Measurements from ENCODE around the gene CCDC24.
A peak's percentile ranks its signal among the peaks of the same experiment; 100 is the strongest.

Gene CCDC24

DNA sequence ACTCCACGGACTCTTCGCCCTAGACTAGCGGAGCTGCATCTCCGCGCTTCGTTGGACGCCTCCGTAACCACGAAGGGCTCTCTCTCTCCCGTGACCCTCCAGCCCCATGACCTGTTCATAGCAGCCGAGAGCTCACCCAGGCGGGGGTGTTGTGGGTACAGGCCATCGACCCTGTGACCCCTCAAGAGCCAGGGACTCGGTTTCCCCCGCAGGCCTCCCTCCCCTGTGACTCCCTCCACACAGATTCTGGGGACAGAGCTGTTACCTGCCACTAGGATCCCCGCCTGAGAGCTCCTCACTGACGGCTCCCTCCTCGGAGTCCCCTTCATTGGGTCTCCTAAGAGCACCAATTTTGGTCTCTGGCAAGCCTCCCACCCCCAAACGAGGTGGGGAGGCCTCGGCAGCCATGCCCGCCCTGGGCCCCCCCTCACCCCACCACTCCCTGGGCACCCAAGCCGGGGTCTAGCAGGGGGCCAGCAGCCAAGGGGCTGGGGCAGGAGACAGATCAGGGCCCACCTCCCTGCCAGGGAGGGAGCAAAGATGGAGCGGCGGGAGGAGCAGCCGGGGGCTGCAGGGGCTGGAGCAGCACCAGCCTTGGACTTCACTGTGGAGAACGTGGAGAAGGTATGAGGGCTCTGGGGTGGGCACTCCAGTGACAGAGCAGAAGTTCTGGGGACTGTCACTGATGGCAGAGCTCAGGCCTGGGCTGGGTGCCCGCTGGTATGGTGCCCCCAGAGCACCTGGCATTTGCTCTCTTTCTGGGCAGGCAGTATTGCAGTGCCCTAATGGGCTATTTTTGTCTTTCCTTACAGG, 44.1 kb upstream of the CCDC24 start:
- no peak overlapping the region for H4K8ac ChIP-seq (ENCODE audit: low read depth, low read length)
- peak overlapping the region; percentile 83 for H3K4me3 ChIP-seq (ENCODE audit: low read length)
- H3K79me1 ChIP-seq (ENCODE audit: low read length): peaks cover 4% of the 10 kb centered on the region
- peak overlapping the region; percentile 95 for H3K9ac ChIP-seq (ENCODE audit: low read length)
- H3K56ac ChIP-seq (ENCODE audit: low read length): peak overlapping the region; percentile 98
- no peak overlapping the region for H2BK15ac ChIP-seq (replicated peaks; ENCODE audit: low read depth)
- H3K27me3 ChIP-seq (ENCODE audit: insufficient read depth, low read length, poor library complexity): no peaks in the 10 kb centered on the region
- H3K18ac ChIP-seq (ENCODE audit: low read length): no peak overlapping the region
- no peaks in the 10 kb centered on the region for H3K79me2 ChIP-seq (ENCODE audit: control insufficient read depth, insufficient read depth, low read length)
- H3K23ac ChIP-seq (ENCODE audit: low read length): no peak overlapping the region
- H4K5ac ChIP-seq (ENCODE audit: low read length): no peak overlapping the region
- H3K4me2 ChIP-seq (ENCODE audit: low read length): peak overlapping the region; percentile 57
- H3K27ac ChIP-seq (ENCODE audit: low read depth, low read length): no peak overlapping the region
- WGBS (ENCODE audit: extremely low coverage, insufficient coverage, low lambda C conversion rate): no CpG with 5 or more reads among the region's 27 CpGs
- peaks cover 2% of the 10 kb centered on the region for H3K4me1 ChIP-seq (ENCODE audit: control insufficient read depth, low read depth, low read length)
- no peak overlapping the region for H2BK5ac ChIP-seq (ENCODE audit: low read length)
- H3K36me3 ChIP-seq (ENCODE audit: control insufficient read depth, insufficient read depth, low read length): no peaks in the 10 kb centered on the region
- no peak overlapping the region for H2AK5ac ChIP-seq (ENCODE audit: low read length)
- no peak overlapping the region for H3K4ac ChIP-seq (ENCODE audit: low read depth, low read length)
- H2BK120ac ChIP-seq (ENCODE audit: low read depth, low read length): no peak overlapping the region
- DNase-seq: no peak

DNA sequence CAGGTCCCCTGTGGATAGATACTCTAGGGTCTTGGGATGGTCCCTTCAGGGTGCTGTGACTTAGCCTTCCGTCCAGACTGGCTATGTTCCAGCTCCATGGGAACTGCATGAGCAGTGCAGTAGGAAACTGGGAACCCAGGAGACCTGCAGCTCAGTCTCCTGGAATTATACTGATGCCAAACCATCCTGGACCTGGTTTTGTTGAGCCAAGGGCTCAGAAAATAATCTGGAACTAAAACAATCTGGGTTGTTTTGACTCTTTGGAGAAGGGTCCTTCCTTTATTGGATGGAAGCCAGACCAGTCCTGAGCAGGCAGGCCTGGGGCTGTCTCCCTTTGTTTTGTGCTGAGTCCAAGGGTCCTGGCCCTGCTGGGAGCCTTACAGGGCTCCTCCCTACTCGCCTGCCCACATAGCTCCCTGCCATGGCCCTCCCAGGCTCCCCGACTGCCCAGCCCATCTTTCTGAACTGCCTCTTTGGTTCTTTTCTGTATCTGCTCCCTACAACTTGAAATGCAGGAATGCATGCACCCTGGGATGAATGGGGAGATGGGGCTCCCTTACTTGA, 43.4 kb upstream of the CCDC24 start:
- no peak overlapping the region for H4K5ac ChIP-seq (ENCODE audit: low read length)
- no CpG with 5 or more reads among the region's 3 CpGs for WGBS (ENCODE audit: extremely low coverage, insufficient coverage, low lambda C conversion rate)
- H2AK5ac ChIP-seq (ENCODE audit: low read length): no peak overlapping the region
- no peak overlapping the region for H3K4ac ChIP-seq (ENCODE audit: low read depth, low read length)
- H3K79me1 ChIP-seq (ENCODE audit: low read length): peaks cover 4% of the 10 kb centered on the region
- peaks cover 2% of the 10 kb centered on the region for H3K4me1 ChIP-seq (ENCODE audit: control insufficient read depth, low read depth, low read length)
- H3K18ac ChIP-seq (ENCODE audit: low read length): no peak overlapping the region
- H4K8ac ChIP-seq (ENCODE audit: low read depth, low read length): no peak overlapping the region
- H3K36me3 ChIP-seq (ENCODE audit: control insufficient read depth, insufficient read depth, low read length): no peaks in the 10 kb centered on the region
- H3K9ac ChIP-seq (ENCODE audit: low read length): peak overlapping the region; percentile 95
- H2BK5ac ChIP-seq (ENCODE audit: low read length): no peak overlapping the region
- H2BK120ac ChIP-seq (ENCODE audit: low read depth, low read length): no peak overlapping the region
- no peak overlapping the region for H3K27ac ChIP-seq (ENCODE audit: low read depth, low read length)
- no peaks in the 10 kb centered on the region for H3K79me2 ChIP-seq (ENCODE audit: control insufficient read depth, insufficient read depth, low read length)
- peak overlapping the region; percentile 22 for H3K4me2 ChIP-seq (ENCODE audit: low read length)
- DNase-seq: no peak
- no peak overlapping the region for H3K23ac ChIP-seq (ENCODE audit: low read length)
- peak overlapping the region; percentile 98 for H3K56ac ChIP-seq (ENCODE audit: low read length)
- no peaks in the 10 kb centered on the region for H3K27me3 ChIP-seq (ENCODE audit: insufficient read depth, low read length, poor library complexity)
- H2BK15ac ChIP-seq (replicated peaks; ENCODE audit: low read depth): no peak overlapping the region
- H3K4me3 ChIP-seq (ENCODE audit: low read length): no peak overlapping the region

DNA sequence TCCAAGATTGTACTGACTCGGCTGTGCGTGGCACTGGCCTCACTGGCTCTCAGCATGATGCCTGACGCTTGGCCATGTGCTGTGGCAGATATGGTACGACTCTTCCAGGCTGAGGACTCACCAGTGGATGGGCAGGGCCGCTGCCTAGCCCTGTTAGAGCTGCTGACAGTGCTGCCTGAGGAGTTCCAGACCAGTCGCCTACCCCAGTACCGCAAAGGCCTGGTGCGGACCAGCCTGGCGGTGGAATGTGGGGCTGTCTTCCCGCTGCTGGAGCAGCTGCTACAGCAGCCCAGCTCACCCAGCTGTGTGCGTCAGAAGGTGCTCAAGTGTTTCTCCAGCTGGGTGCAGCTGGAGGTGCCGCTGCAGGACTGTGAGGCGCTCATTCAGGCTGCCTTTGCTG, 41.7 kb upstream of the CCDC24 start:
- Histone ChIP-seq H3K36me3 (ENCODE audit: control insufficient read depth, insufficient read depth, low read length) (no peaks in the 10 kb centered on the region), H4K8ac (ENCODE audit: low read depth, low read length) (no peak overlapping the region), H3K4ac (ENCODE audit: low read depth, low read length) (no peak overlapping the region), H3K79me2 (ENCODE audit: control insufficient read depth, insufficient read depth, low read length) (no peaks in the 10 kb centered on the region), H2BK120ac (ENCODE audit: low read depth, low read length) (no peak overlapping the region), H3K4me3 (ENCODE audit: low read length) (no peak overlapping the region), H2BK15ac (replicated peaks; ENCODE audit: low read depth) (no peak overlapping the region), H3K9ac (ENCODE audit: low read length) (no peak overlapping the region), H3K56ac (ENCODE audit: low read length) (no peak overlapping the region), H2BK5ac (ENCODE audit: low read length) (no peak overlapping the region), H3K18ac (ENCODE audit: low read length) (no peak overlapping the region), H3K27ac (ENCODE audit: low read depth, low read length) (no peak overlapping the region), H3K4me1 (ENCODE audit: control insufficient read depth, low read depth, low read length) (peaks cover 2% of the 10 kb centered on the region), H4K5ac (ENCODE audit: low read length) (no peak overlapping the region), H3K79me1 (ENCODE audit: low read length) (peaks cover 4% of the 10 kb centered on the region), H3K27me3 (ENCODE audit: insufficient read depth, low read length, poor library complexity) (no peaks in the 10 kb centered on the region), H3K4me2 (ENCODE audit: low read length) (no peak overlapping the region), H2AK5ac (ENCODE audit: low read length) (no peak overlapping the region), H3K23ac (ENCODE audit: low read length) (no peak overlapping the region)
- no peak for DNase-seq
- no CpG with 5 or more reads among the region's 13 CpGs for WGBS (ENCODE audit: extremely low coverage, insufficient coverage, low lambda C conversion rate)

DNA sequence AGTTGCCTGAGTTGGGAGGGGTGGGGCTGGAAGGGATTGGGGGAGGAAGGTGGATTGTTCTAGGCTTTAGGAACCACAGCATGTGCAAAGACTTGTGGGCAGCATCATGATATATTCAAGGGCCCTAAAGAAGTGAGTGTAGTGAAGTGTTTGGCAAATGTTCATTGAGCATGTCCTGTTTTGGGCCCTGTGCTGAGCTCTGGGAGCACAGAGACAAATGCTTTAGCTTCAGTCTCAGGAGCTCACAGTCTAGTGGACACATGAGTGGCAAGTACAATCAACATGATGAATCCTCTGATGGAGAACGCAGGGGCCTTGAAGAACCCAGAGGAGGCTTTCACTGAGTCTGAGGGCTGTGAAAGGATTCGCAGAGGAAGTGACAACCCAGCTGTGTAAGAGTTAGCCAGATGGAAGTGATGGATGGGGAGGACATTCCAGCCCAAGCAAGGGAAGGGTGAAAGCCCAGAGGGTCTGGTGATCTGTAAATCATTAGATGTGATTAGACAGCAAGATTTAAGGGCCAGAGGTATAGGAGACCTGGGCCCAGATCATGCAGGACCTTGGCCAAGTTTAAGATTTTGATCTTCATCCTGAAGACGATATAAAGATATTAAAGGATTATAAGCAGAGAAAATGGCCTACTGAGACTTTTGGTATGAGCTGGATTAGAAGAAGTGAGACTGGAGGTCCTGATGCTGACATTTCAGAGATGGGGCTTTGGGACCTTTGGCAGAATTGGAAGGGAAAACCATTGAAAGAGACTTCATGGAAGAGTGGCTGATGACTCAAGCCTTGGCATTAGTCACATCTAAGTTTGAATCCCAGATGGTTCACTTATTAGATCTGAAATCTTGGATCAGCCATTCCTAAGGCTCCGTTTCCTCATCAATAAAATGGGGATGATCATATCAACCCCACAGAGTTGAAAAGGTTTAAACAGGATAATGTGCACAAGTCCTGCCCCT, 40.1 kb upstream of the CCDC24 start:
- Histone ChIP-seq H3K9ac (ENCODE audit: low read length) (no peak overlapping the region), H2BK15ac (replicated peaks; ENCODE audit: low read depth) (no peak overlapping the region), H3K18ac (ENCODE audit: low read length) (no peak overlapping the region), H2BK120ac (ENCODE audit: low read depth, low read length) (no peak overlapping the region), H3K27me3 (ENCODE audit: insufficient read depth, low read length, poor library complexity) (no peaks in the 10 kb centered on the region), H3K4me1 (ENCODE audit: control insufficient read depth, low read depth, low read length) (peaks cover 2% of the 10 kb centered on the region), H4K5ac (ENCODE audit: low read length) (no peak overlapping the region), H3K4ac (ENCODE audit: low read depth, low read length) (no peak overlapping the region), H4K8ac (ENCODE audit: low read depth, low read length) (no peak overlapping the region), H3K4me3 (ENCODE audit: low read length) (no peak overlapping the region), H3K23ac (ENCODE audit: low read length) (no peak overlapping the region), H3K36me3 (ENCODE audit: control insufficient read depth, insufficient read depth, low read length) (no peaks in the 10 kb centered on the region), H2BK5ac (ENCODE audit: low read length) (no peak overlapping the region), H3K79me1 (ENCODE audit: low read length) (peaks cover 4% of the 10 kb centered on the region), H3K56ac (ENCODE audit: low read length) (no peak overlapping the region), H3K79me2 (ENCODE audit: control insufficient read depth, insufficient read depth, low read length) (no peaks in the 10 kb centered on the region), H3K4me2 (ENCODE audit: low read length) (no peak overlapping the region), H2AK5ac (ENCODE audit: low read length) (no peak overlapping the region), H3K27ac (ENCODE audit: low read depth, low read length) (no peak overlapping the region)
- WGBS (ENCODE audit: extremely low coverage, insufficient coverage, low lambda C conversion rate): no CpG with 5 or more reads among the region's 4 CpGs
- no peak for DNase-seq

DNA sequence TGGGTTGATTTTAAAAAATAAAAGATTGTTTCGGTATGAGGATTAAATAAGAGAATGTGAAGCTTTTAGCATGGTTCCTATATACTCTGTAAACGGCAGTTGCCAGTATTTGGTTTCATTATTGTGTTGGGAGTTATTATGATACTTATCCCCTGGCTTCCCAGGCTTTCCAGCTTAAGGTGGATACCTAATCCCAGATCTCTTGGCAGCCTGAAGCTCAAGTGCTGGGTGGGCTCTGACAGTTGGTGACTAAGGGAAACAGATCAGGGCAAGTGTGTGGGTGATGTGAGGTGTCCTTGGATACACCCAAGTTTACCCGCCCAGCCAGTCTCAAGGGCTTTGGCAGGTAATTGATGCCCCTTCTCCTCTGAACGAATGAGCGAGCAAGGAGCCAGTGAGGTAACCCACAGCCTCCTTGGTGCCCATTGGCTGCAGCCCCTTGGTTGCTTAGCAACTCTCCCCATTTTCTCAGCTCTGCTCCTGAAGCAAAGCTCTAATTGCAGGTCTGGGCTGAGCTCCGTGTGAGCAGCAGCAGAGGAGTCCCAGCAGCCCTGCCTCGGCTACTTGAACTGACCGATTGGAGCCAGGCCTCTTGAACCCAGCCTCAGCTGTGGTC, 38.6 kb upstream of the CCDC24 start:
- Histone ChIP-seq H3K79me2 (ENCODE audit: control insufficient read depth, insufficient read depth, low read length) (no peaks in the 10 kb centered on the region), H3K4me3 (ENCODE audit: low read length) (no peak overlapping the region), H3K36me3 (ENCODE audit: control insufficient read depth, insufficient read depth, low read length) (no peaks in the 10 kb centered on the region), H3K27me3 (ENCODE audit: insufficient read depth, low read length, poor library complexity) (no peaks in the 10 kb centered on the region), H4K8ac (ENCODE audit: low read depth, low read length) (no peak overlapping the region), H3K18ac (ENCODE audit: low read length) (no peak overlapping the region), H4K5ac (ENCODE audit: low read length) (no peak overlapping the region), H2BK120ac (ENCODE audit: low read depth, low read length) (no peak overlapping the region), H3K9ac (ENCODE audit: low read length) (no peak overlapping the region), H2BK15ac (replicated peaks; ENCODE audit: low read depth) (no peak overlapping the region), H2BK5ac (ENCODE audit: low read length) (no peak overlapping the region), H3K4me2 (ENCODE audit: low read length) (no peak overlapping the region), H3K23ac (ENCODE audit: low read length) (no peak overlapping the region), H3K56ac (ENCODE audit: low read length) (no peak overlapping the region), H3K4me1 (ENCODE audit: control insufficient read depth, low read depth, low read length) (peaks cover under 1% of the 10 kb centered on the region), H3K27ac (ENCODE audit: low read depth, low read length) (no peak overlapping the region), H3K79me1 (ENCODE audit: low read length) (peaks cover 2% of the 10 kb centered on the region), H2AK5ac (ENCODE audit: low read length) (no peak overlapping the region), H3K4ac (ENCODE audit: low read depth, low read length) (no peak overlapping the region)
- WGBS (ENCODE audit: extremely low coverage, insufficient coverage, low lambda C conversion rate): 100% methylated on average over 2 of the region's 8 CpGs
- peak; percentile 86 for DNase-seq

All from mesendoderm (in vitro differentiated cells).